Ishikawa (cell line): ENCODE data around the gene VWA8.

ENCODE experiments used
- CEBPB ChIP-seq: IDR thresholded peaks from 2 replicates; pipeline ENCODE4 v1.6.1; 2012
- CREB1 ChIP-seq: IDR thresholded peaks from 2 replicates; pipeline ENCODE4 v1.6.1; 2012; ENCODE audit warnings: low read depth
- EP300 ChIP-seq: IDR thresholded peaks from 2 replicates; pipeline ENCODE4 v1.6.1; 2012; ENCODE audit warnings: borderline replicate concordance
- FOXM1 ChIP-seq: IDR thresholded peaks from 2 replicates; pipeline ENCODE4 v1.6.1; 2012; ENCODE audit warnings: low read depth, borderline replicate concordance
- MAX ChIP-seq: IDR thresholded peaks from 2 replicates; pipeline ENCODE4 v1.6.1; 2012
- NFIC ChIP-seq: IDR thresholded peaks from 2 replicates; pipeline ENCODE4 v1.6.1; 2012
- REST ChIP-seq: IDR thresholded peaks from 2 replicates; pipeline ENCODE4 v1.6.1; 2012; ENCODE audit warnings: low read depth, mild to moderate bottlenecking
- TAF1 ChIP-seq: IDR thresholded peaks from 2 replicates; pipeline ENCODE4 v1.6.1; 2012; ENCODE audit warnings: low read depth, mild to moderate bottlenecking
- TCF12 ChIP-seq: IDR thresholded peaks from 2 replicates; pipeline ENCODE4 v1.6.1; 2012; ENCODE audit warnings: low read depth
- USF1 ChIP-seq: IDR thresholded peaks from 2 replicates; pipeline ENCODE4 v1.6.1; 2012
- YY1 ChIP-seq: IDR thresholded peaks from 2 replicates; pipeline ENCODE4 v1.6.1; 2012; ENCODE audit warnings: low read depth
- ZBTB7A ChIP-seq: IDR thresholded peaks from 2 replicates; pipeline ENCODE4 v1.6.1; 2012; ENCODE audit warnings: low read depth

GRCh38 chr13:41742917-41743552, 217.9 kb downstream of the VWA8 start:
- no peak for TF ChIP-seq CEBPB
- no peak for TF ChIP-seq FOXM1
- TF ChIP-seq MAX = no peak
- TF ChIP-seq EP300 = no peak
- TF ChIP-seq TAF1 = no peak
- no peak for TF ChIP-seq YY1
- no peak for TF ChIP-seq TCF12
- no peak for TF ChIP-seq REST
- TF ChIP-seq NFIC = no peak
- no peak for TF ChIP-seq CREB1
- TF ChIP-seq USF1 = no peak
- TF ChIP-seq ZBTB7A = no peak
